Gastrocnemius medialis (tissue), 4 donors: ENCODE measurements around the gene XYLT2. TPM values are rescaled to one million over a fixed set of nuclear protein-coding genes. Genes with fewer than 3 reads are reported as not detected.

Source experiments
- ATAC-seq, 2 donors: fragments of 150-250 bp; one replicate each; pipeline ENCODE4 v1.9.1; 2016
- DNase-seq, 2 donors: peaks; one replicate each; pipeline ENCODE4 v3.0.0-alpha.2; 2019
- H3K27ac ChIP-seq, 4 donors: fragments of 200-600 bp; sonication (generic); 1 replicate in 1 of 4; 2 replicates in 3 of 4; pipeline ENCODE4 v1.5.1; 2016 to 2018; ENCODE audit warnings: mild to moderate bottlenecking in 2 of 4, moderate library complexity in 1 of 4
- H3K27me3 ChIP-seq, 3 donors: fragments of 200-600 bp; sonication (generic) in 2 of 3; 1 replicate in 1 of 3; 2 replicates in 2 of 3; pipeline versions ENCODE4 v1.5.1 to v1.6.0; 2016 to 2019; ENCODE audit warnings: mild to moderate bottlenecking in 1 of 3, moderate library complexity in 1 of 3
- H3K36me3 ChIP-seq, 2 donors: fragments of 200-600 bp; sonication (generic) in 1 of 2; one replicate each; pipeline ENCODE4 v1.5.1; 2017 to 2018
- H3K4me1 ChIP-seq, 2 donors: fragments of 200-600 bp; sonication (generic) in 1 of 2; one replicate each; pipeline ENCODE4 v1.5.1; 2016 to 2017; ENCODE audit warnings: mild to moderate bottlenecking in 2 of 2
- H3K4me3 ChIP-seq, 4 donors: fragments of 200-600 bp; sonication (generic) in 3 of 4; 1 replicate in 1 of 4; 2 replicates in 3 of 4; pipeline ENCODE4 v1.5.1; 2016 to 2019; ENCODE audit warnings: mild to moderate bottlenecking in 2 of 4
- H3K9me3 ChIP-seq, 3 donors: fragments of 200-600 bp; sonication (generic) in 2 of 3; 1 replicate in 1 of 3; 2 replicates in 2 of 3; pipeline ENCODE4 v1.5.1; 2016 to 2019
- CTCF ChIP-seq, 5 experiments: fragments of 450-650 bp in 3 of 5; fragments of 200-600 bp in 2 of 5; sonication (generic) in 2 of 5; IDR thresholded peaks in 4 of 5; conservative IDR thresholded peaks in 1 of 5; 1 replicate in 4 of 5; 2 replicates in 1 of 5; pipeline ENCODE4 v1.5.1; 2016 to 2019; ENCODE audit warnings: antibody characterized with exemption in 5 of 5, mild to moderate bottlenecking in 3 of 5, moderate library complexity in 3 of 5
- POLR2A ChIP-seq, 2 donors: fragments of 450-650 bp; IDR thresholded peaks; one replicate each; pipeline ENCODE4 v1.6.1; 2017; ENCODE audit warnings: antibody characterized with exemption in 2 of 2, mild to moderate bottlenecking in 2 of 2, moderate library complexity in 2 of 2
- in situ Hi-C, 4 donors: fragments of 200-750 bp; cut with MboI; loops; one replicate each; pipeline versions ENCODE4 v1.15.0 to v1.8.0; 2017; ENCODE audit warnings: low sequenced_read_pairs in 4 of 4
- intact Hi-C: fragments of 100-400 bp; cut with DNase I; formaldehyde crosslinking; loops from one replicate; pipeline ENCODE4 v1.15.1; 2023; ENCODE audit warnings: low total_unique reads
- total RNA-seq, 4 donors: library from RNA; depleted of rRNA; stranded (reverse); fragments of >200 nt; gene quantifications; one replicate each; pipeline versions ENCODE4 v1.1.0 to v1.2.3, GENCODE V29; 2016

Gene XYLT2
- total RNA-seq, 4 donors from 2014 or later = 7.9 to 12.6 (median 9.8) TPM

- ATAC-seq = no peak
- no peak for DNase-seq
- Histone ChIP-seq H3K4me1 (peaks cover 15 to 17% of the 10 kb centered on the region in 2 donors), H3K4me3 (no peak overlapping the region), H3K9me3 (no peaks in the 10 kb centered on the region), H3K36me3 (peaks cover 3 to 52% of the 10 kb centered on the region in 2 donors), H3K27me3 (no peaks in the 10 kb centered on the region), H3K27ac (no peak overlapping the region)
- in situ Hi-C loops (loop anchor here in 1 of 4 donors (25.0 kb wide), 1 partner anchor 93 kb away; the partner anchor contains the start of gene RSAD1), intact Hi-C loops (no loop called here)
- TF ChIP-seq CTCF (IDR thresholded peaks at IDR 0.05 in 4 of 5, conservative IDR thresholded peaks at IDR 0.05 in 1 of 5) (no peak), POLR2A (IDR thresholded peaks at IDR 0.05) (no peak)
Measured at GRCh38 chr17:50394711-50395110, 48.8 kb downstream of the XYLT2 start.

DNA sequence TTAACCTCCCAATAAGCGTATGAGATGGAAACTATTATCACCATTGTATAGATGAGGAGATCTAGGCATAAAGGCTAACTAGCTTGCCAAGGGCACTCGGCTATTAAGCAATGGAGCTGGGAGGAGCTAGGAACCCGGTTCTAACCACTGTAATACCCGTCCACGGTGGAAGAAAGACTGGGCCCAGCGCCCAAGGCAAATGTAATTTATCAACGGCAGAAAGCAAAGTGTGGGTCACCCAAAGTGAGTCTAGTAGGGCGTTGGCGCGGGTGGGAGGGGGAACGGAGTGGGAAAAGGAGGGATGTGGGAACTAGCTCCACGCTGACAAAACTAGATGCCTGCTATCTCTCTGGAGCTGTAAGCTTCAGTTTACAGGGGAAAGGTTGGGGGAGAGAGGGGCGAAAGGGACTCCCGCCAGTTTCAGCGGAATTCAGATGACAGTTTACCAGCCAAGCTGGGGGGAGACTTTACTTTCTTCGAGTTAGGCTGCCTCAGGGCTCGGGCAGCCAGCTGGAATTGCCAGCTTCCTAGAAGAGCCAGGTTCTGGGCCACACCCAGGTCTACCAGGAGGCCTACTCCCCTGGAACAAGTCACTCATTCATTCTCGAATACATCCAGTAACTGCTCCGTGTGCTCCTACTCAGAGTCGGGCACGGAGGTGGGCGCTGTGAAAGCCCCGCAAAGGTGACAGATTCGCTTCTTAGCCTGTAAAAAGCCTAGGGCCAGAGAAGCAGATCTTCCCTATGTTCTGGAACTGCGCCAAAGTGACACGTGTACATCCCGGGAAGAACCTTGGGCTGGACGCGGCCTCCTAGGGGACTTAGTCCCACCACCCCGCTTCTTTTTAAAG lies 50.6 kb downstream of the XYLT2 start:
- DNase-seq (no peak), ATAC-seq (peak; percentile 47 to 50)
- H3K4me3 ChIP-seq = peak overlapping the region; percentile 80 to 96 (median 92)
- in situ Hi-C loops = loop anchor here in 1 of 4 donors (25.0 kb wide), 1 partner anchor 91 kb away; the partner anchor contains the start of gene RSAD1
- peaks cover 3 to 36% of the 10 kb centered on the region in 2 donors for H3K36me3 ChIP-seq
- H3K27ac ChIP-seq = peak overlapping the region; percentile 80 to 85 (median 84)
- H3K9me3 ChIP-seq = no peaks in the 10 kb centered on the region
- peaks cover 15 to 17% of the 10 kb centered on the region in 2 donors for H3K4me1 ChIP-seq
- TF ChIP-seq POLR2A (IDR thresholded peaks at IDR 0.05) = no peak
- no peak for TF ChIP-seq CTCF (IDR thresholded peaks at IDR 0.05 in 4 of 5, conservative IDR thresholded peaks at IDR 0.05 in 1 of 5)
- intact Hi-C loops = loop anchor here (1.0 kb wide), 1 partner anchor 23 kb away; the partner anchor contains the start of genes EME1 and MRPL27
- H3K27me3 ChIP-seq = no peaks in the 10 kb centered on the region

- H3K27ac ChIP-seq = peak within 1 kb of the TSS; percentile 80 to 85 (median 84)
- peak; percentile 93 to 94 for ATAC-seq
Measured at GRCh38 chr17:50397111-50397918, 51.4 kb downstream of the XYLT2 start, which contains the start of gene LRRC59. LRRC59 (minus strand) TSS chr17:50397523; CDS start chr17:50397317, 206 bp downstream.

More at GRCh38 chr17:50397111-50397918, 51.4 kb downstream of the XYLT2 start, which contains the start of gene LRRC59:
- in situ Hi-C loops = loop anchor here in 1 of 4 donors (25.0 kb wide), 1 partner anchor 90 kb away; the partner anchor contains the start of gene RSAD1
- peaks cover 15 to 17% of the 10 kb centered on the region in 2 donors for H3K4me1 ChIP-seq
- TF ChIP-seq POLR2A (IDR thresholded peaks at IDR 0.05) (peak; percentile 59 to 82), CTCF (IDR thresholded peaks at IDR 0.05 in 4 of 5, conservative IDR thresholded peaks at IDR 0.05 in 1 of 5) (peak; percentile 87 to 99 (median 96))
- H3K36me3 ChIP-seq = peaks cover 3 to 28% of the 10 kb centered on the region in 2 donors
- H3K27me3 ChIP-seq = no peaks in the 10 kb centered on the region
- no peaks in the 10 kb centered on the region for H3K9me3 ChIP-seq
- DNase-seq = peak; percentile 64 to 79
- H3K4me3 ChIP-seq = peak within 1 kb of the TSS; percentile 80 to 96 (median 92)
- intact Hi-C loops = loop anchor here (1.0 kb wide), 1 partner anchor 24 kb away; the partner anchor contains the start of genes EME1 and MRPL27
